Nephron progenitor cell (in vitro differentiated cells): ENCODE data around the gene AK3.

Experiments
- DNase-seq: peaks from one replicate; pipeline ENCODE4 v3.0.0; 2021
- H3K27ac Mint-ChIP-seq: 2 replicates; pipeline ENCODE4 v1.8.0; 2021; ENCODE audit warnings: mild to moderate bottlenecking, moderate library complexity, mixed read lengths
- H3K27me3 Mint-ChIP-seq: 2 replicates; pipeline ENCODE4 v1.8.0; 2021; ENCODE audit warnings: mild to moderate bottlenecking, low read depth, mixed read lengths; ENCODE audit not compliant: poor library complexity
- H3K36me3 Mint-ChIP-seq: 2 replicates; pipeline ENCODE4 v1.8.0; 2021; ENCODE audit warnings: low read depth, mixed read lengths
- H3K4me1 Mint-ChIP-seq: 2 replicates; pipeline ENCODE4 v1.8.0; 2021; ENCODE audit warnings: mixed read lengths
- H3K4me3 Mint-ChIP-seq: 2 replicates; pipeline ENCODE4 v1.8.0; 2021; ENCODE audit warnings: mild to moderate bottlenecking, moderate library complexity, mixed read lengths
- H3K9me3 Mint-ChIP-seq: 2 replicates; pipeline ENCODE4 v1.8.0; 2021; ENCODE audit warnings: mild to moderate bottlenecking, moderate library complexity, mixed read lengths
- TF ChIP-seq, protein P1 (sequence below): fragments of 200-600 bp; sonication (generic); IDR thresholded peaks from 2 replicates; pipeline ENCODE4 v1.5.0; 2021; ENCODE audit warnings: antibody characterized with exemption

The AK3 gene

DNA sequence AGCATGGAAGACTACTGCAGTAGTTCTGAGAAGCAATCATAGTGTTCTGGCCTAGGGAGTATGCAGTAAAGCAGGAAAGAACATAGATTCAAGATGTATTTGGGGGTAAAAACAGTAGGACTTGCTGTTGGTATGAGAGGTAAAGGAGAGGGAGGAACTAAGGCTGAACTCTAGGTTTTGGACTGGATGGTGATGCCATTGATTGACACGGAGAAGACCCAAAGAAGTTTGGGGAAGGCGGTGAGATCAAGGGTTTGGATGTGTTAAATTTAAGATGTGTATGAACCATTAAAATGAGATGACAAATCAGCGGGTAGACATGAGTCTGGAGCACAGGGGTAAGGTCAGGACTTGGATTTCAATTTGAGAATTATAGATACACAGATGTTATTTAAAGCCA, 63.6 kb downstream of the AK3 start:
- Mint-ChIP-seq H3K27me3 (no peaks in the 10 kb centered on the region), H3K27ac (no peak overlapping the region), H3K4me3 (no peak overlapping the region)

DNA sequence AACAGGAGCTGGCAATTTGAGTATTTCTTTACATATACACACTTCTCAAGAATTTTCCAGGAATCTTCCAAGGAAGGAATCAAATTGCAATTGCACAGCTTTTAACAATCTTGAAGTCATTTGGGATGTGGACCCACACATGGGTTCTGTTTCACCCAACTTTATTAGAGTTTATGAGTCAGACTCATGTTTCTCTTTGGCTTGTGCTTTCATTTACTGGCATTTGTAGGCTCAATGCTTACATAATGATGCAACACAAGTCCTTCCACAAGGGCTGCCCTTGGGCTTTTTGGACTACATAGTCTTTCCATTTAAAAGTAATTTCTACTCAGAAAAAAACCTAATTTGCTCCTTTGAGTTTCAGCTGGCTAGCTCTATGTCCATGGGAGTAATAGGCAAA, 66.2 kb downstream of the AK3 start:
- no peak overlapping the region for H3K4me3 Mint-ChIP-seq
- H3K27ac Mint-ChIP-seq: no peak overlapping the region
- no peaks in the 10 kb centered on the region for H3K9me3 Mint-ChIP-seq
- DNase-seq: no peak
- TF ChIP-seq, protein P1, sequence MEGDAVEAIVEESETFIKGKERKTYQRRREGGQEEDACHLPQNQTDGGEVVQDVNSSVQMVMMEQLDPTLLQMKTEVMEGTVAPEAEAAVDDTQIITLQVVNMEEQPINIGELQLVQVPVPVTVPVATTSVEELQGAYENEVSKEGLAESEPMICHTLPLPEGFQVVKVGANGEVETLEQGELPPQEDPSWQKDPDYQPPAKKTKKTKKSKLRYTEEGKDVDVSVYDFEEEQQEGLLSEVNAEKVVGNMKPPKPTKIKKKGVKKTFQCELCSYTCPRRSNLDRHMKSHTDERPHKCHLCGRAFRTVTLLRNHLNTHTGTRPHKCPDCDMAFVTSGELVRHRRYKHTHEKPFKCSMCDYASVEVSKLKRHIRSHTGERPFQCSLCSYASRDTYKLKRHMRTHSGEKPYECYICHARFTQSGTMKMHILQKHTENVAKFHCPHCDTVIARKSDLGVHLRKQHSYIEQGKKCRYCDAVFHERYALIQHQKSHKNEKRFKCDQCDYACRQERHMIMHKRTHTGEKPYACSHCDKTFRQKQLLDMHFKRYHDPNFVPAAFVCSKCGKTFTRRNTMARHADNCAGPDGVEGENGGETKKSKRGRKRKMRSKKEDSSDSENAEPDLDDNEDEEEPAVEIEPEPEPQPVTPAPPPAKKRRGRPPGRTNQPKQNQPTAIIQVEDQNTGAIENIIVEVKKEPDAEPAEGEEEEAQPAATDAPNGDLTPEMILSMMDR: no peak
- H3K27me3 Mint-ChIP-seq: no peaks in the 10 kb centered on the region
- H3K36me3 Mint-ChIP-seq: no peaks in the 10 kb centered on the region
- H3K4me1 Mint-ChIP-seq: no peaks in the 10 kb centered on the region

More for the DNA sequence above, 63.6 kb downstream of the AK3 start:
- no peaks in the 10 kb centered on the region for H3K36me3 Mint-ChIP-seq
- no peaks in the 10 kb centered on the region for H3K9me3 Mint-ChIP-seq
- TF ChIP-seq, protein P1: no peak
- H3K4me1 Mint-ChIP-seq: no peaks in the 10 kb centered on the region
- no peak for DNase-seq

DNA sequence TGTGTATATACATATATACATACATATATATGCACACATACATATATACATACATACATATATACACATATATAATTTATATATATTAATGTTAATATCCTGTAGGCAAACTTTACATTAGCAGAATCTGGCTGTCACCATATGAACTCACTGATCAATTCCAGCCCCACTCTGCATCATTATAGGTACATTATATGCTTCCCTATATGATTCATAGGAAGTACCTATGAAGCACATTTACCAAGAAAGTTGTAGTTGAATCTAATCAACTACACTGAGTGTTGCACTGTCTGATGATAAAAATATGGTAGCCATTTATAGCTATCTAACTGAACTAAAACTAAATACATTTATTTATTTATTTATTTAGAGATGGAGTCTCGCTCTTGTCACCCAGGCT, 69.3 kb downstream of the AK3 start:
- TF ChIP-seq, protein P1: no peak
- no peak overlapping the region for H3K4me3 Mint-ChIP-seq
- no peaks in the 10 kb centered on the region for H3K36me3 Mint-ChIP-seq

DNA sequence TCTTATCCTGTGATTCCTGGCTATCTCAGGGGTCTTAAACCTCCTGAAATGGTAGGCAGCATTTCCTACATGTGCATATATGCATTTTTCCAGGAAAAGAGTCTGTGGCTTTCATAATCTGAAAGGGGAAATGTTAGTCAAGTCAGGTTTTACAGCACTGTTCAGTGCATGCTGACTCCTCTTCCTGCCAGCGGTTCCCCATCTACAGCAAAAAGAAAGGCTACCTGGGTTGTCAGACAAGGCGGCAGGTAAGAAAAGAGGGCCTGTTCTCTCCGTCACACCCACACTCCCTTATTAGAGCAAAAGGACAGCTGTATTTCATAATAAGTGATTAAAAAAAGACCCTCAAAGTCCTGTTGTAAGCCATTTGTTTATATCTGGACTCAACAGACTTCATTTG, 70.4 kb downstream of the AK3 start:
- peaks cover 12% of the 10 kb centered on the region for H3K4me1 Mint-ChIP-seq
- H3K27ac Mint-ChIP-seq: no peak overlapping the region
- TF ChIP-seq, protein P1: no peak
- H3K9me3 Mint-ChIP-seq: no peaks in the 10 kb centered on the region
- H3K36me3 Mint-ChIP-seq: no peaks in the 10 kb centered on the region
- no peak for DNase-seq
- H3K27me3 Mint-ChIP-seq: peaks cover 25% of the 10 kb centered on the region
- H3K4me3 Mint-ChIP-seq: no peak overlapping the region

More for the DNA sequence above, 69.3 kb downstream of the AK3 start:
- no peak for DNase-seq
- Mint-ChIP-seq H3K9me3 (no peaks in the 10 kb centered on the region), H3K27me3 (peaks cover 16% of the 10 kb centered on the region), H3K4me1 (peaks cover under 1% of the 10 kb centered on the region), H3K27ac (no peak overlapping the region)

DNA sequence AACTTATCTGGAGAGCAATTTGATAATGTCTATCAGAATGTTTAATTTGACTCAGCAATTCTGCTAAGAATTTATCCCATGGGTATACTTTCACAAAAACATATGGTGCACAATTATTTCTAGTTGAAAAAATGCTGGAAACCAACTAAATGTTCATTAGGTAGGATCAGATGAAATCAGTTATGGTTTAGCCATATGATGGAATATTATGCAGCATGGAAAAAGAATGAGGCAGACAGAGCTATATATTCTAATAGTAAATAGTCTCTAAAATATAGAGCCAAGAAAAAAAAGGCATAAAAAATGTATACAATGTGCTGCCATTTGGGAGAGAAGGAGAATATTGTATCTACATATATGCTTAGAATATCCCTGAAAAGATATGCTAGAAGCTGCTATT, 71.1 kb downstream of the AK3 start:
- no peak for DNase-seq
- H3K4me1 Mint-ChIP-seq: peaks cover 19% of the 10 kb centered on the region
- TF ChIP-seq, protein P1: no peak
- no peaks in the 10 kb centered on the region for H3K36me3 Mint-ChIP-seq
- H3K27ac Mint-ChIP-seq: no peak overlapping the region
- H3K4me3 Mint-ChIP-seq: no peak overlapping the region
- H3K27me3 Mint-ChIP-seq: peaks cover 28% of the 10 kb centered on the region
- H3K9me3 Mint-ChIP-seq: no peaks in the 10 kb centered on the region

DNA sequence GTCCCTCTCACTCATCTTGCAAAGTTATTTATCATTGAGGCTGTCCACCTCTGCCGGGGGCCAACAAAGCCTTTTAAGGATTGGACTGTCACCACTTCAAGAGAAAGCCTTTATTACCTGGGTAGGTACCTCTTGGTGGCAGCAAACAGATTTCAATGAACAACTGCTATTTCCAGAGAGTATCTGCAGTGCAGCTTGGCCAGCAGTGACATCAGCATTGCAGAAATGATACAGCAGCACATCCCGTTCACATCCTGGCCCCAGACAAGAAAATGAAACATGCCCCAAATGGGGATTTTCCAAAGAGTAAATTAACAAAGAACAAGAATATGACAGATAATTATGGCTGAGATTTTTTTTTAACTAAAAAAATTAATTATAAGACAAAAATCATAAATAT, 72.4 kb downstream of the AK3 start:
- H3K27ac Mint-ChIP-seq: no peak overlapping the region
- peaks cover 28% of the 10 kb centered on the region for H3K27me3 Mint-ChIP-seq
- DNase-seq: no peak
- no peak overlapping the region for H3K4me3 Mint-ChIP-seq
- H3K4me1 Mint-ChIP-seq: peaks cover 30% of the 10 kb centered on the region
- TF ChIP-seq, protein P1: no peak
- no peaks in the 10 kb centered on the region for H3K36me3 Mint-ChIP-seq
- no peaks in the 10 kb centered on the region for H3K9me3 Mint-ChIP-seq
